Measurements from ENCODE around the gene ITGA2. TPM values are rescaled to one million over a fixed set of nuclear protein-coding genes. Genes with fewer than 3 reads are reported as not detected.

Gene ITGA2
- total RNA-seq, 1 experiment from 2014 or later: 36.6 TPM

- H3K36me3 ChIP-seq (ENCODE audit: control insufficient read depth in 1 of 2, insufficient read depth in 2 of 2, low read length in 2 of 2): peaks cover 30 to 78% of the 10 kb centered on the region in 2 experiments; a peak in 3 of 4 replicates
- no peak overlapping the region for H3K9ac ChIP-seq (ENCODE audit: low read length)
- H2AFZ ChIP-seq (ENCODE audit: low read depth, low read length, poor library complexity, severe bottlenecking): no peak overlapping the region
- intact Hi-C loops (cut with micrococcal nuclease): no loop called here
- ChIA-PET CTCF (no interaction called here), POLR2A (no interaction called here), RAD21 (ENCODE audit: low non-redundant PET in 1 of 2, low total read pairs in 2 of 2, uncharacterized antibody in 2 of 2, unreplicated experiment in 2 of 2) (no interaction called here)
- no peaks in the 10 kb centered on the region for H4K20me1 ChIP-seq (ENCODE audit: insufficient read depth)
- DNase-seq (ENCODE audit: low read depth, low spot score): no peak
- H3K9me3 ChIP-seq (ENCODE audit: control insufficient read depth in 1 of 2, insufficient read depth in 1 of 2, low read depth in 1 of 2, low read length in 2 of 2): no peaks in the 10 kb centered on the region
- H3K27me3 ChIP-seq (ENCODE audit: insufficient read depth, low read length): no peaks in the 10 kb centered on the region
- ATAC-seq: no peak
- TF ChIP-seq TCF7L2 (IDR thresholded peaks at IDR 0.05; ENCODE audit: borderline replicate concordance, extremely low read depth, insufficient read depth, insufficient read length): no peak
- no peak for TF ChIP-seq EZH2 (IDR thresholded peaks at IDR 0.05)
- TF ChIP-seq SIN3A (IDR thresholded peaks at IDR 0.05; ENCODE audit: low read depth): no peak
- TF ChIP-seq YY1 (IDR thresholded peaks at IDR 0.05; ENCODE audit: extremely low read depth, insufficient replicate concordance, low read depth, low read length): no peak
- no peak for TF ChIP-seq SRF (IDR thresholded peaks at IDR 0.05; ENCODE audit: low read depth)
- TF ChIP-seq, protein P1, sequence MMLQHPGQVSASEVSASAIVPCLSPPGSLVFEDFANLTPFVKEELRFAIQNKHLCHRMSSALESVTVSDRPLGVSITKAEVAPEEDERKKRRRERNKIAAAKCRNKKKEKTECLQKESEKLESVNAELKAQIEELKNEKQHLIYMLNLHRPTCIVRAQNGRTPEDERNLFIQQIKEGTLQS (IDR thresholded peaks at IDR 0.05): no peak
- no peak for TF ChIP-seq JUND (IDR thresholded peaks at IDR 0.05)
- TF ChIP-seq EGR1 (IDR thresholded peaks at IDR 0.05; ENCODE audit: low read depth): no peak
- no peak for TF ChIP-seq MAX (IDR thresholded peaks at IDR 0.05)
- no peak for TF ChIP-seq CTCF (IDR thresholded peaks at IDR 0.05 in 2 of 3, conservative IDR thresholded peaks at IDR 0.05 in 1 of 3; ENCODE audit: borderline replicate concordance in 1 of 3, insufficient read depth in 1 of 3, low read depth in 2 of 3, low read length in 2 of 3)
- TF ChIP-seq CBX3 (IDR thresholded peaks at IDR 0.05; ENCODE audit: low read depth): no peak
- no peak for TF ChIP-seq CEBPB (IDR thresholded peaks at IDR 0.05; ENCODE audit: low read depth)
- TF ChIP-seq, protein P2, sequence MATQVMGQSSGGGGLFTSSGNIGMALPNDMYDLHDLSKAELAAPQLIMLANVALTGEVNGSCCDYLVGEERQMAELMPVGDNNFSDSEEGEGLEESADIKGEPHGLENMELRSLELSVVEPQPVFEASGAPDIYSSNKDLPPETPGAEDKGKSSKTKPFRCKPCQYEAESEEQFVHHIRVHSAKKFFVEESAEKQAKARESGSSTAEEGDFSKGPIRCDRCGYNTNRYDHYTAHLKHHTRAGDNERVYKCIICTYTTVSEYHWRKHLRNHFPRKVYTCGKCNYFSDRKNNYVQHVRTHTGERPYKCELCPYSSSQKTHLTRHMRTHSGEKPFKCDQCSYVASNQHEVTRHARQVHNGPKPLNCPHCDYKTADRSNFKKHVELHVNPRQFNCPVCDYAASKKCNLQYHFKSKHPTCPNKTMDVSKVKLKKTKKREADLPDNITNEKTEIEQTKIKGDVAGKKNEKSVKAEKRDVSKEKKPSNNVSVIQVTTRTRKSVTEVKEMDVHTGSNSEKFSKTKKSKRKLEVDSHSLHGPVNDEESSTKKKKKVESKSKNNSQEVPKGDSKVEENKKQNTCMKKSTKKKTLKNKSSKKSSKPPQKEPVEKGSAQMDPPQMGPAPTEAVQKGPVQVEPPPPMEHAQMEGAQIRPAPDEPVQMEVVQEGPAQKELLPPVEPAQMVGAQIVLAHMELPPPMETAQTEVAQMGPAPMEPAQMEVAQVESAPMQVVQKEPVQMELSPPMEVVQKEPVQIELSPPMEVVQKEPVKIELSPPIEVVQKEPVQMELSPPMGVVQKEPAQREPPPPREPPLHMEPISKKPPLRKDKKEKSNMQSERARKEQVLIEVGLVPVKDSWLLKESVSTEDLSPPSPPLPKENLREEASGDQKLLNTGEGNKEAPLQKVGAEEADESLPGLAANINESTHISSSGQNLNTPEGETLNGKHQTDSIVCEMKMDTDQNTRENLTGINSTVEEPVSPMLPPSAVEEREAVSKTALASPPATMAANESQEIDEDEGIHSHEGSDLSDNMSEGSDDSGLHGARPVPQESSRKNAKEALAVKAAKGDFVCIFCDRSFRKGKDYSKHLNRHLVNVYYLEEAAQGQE (IDR thresholded peaks at IDR 0.05; ENCODE audit: low read depth): no peak
- TF ChIP-seq SP1 (IDR thresholded peaks at IDR 0.05; ENCODE audit: low read depth): no peak
- H3K4me1 ChIP-seq (ENCODE audit: control insufficient read depth in 1 of 2, insufficient read depth in 2 of 2, low read length in 2 of 2): no peaks in the 10 kb centered on the region
- no peak overlapping the region for H3K27ac ChIP-seq (ENCODE audit: low read depth, low read length)
- H3K4me3 ChIP-seq (replicated peaks in 1 of 2; ENCODE audit: low read depth in 1 of 2, low read length in 2 of 2): no peak overlapping the region
- H3K4me2 ChIP-seq (ENCODE audit: low read length): no peak overlapping the region
- BruUV-seq (replicated peaks): no TSS peak
- no peaks in the 10 kb centered on the region for H3K9me2 ChIP-seq (ENCODE audit: insufficient read depth)
- H3K79me2 ChIP-seq (ENCODE audit: insufficient read depth, low read length): no peaks in the 10 kb centered on the region
These were observed 84.2 kb downstream of the ITGA2 start for GRCh38 chr5:53073348-53073747.
